AG10803 (cell line): ENCODE data around the gene CCDC7.
"Not testable (repeated sequence)": the region's sequence is repeated elsewhere in the genome, so short reads cannot be mapped to it uniquely, and the experiment has no call there.

ENCODE experiments used
- DNase-seq: peaks from one replicate; pipeline ENCODE4 v3.0.0; 2010; ENCODE audit warnings: low read depth
- H3K4me3 ChIP-seq: 2 replicates; pipeline ENCODE4 v1.5.1; 2011; ENCODE audit warnings: mild to moderate bottlenecking, low read length, control low read depth
- CTCF ChIP-seq: conservative IDR thresholded peaks from 2 replicates; pipeline ENCODE4 v1.5.1; 2011; ENCODE audit warnings: mild to moderate bottlenecking, low read length, control low read depth, inconsistent platforms

CCDC7 gene

GRCh38 chr10:32713560-32713959 is 267.6 kb downstream of the CCDC7 start:
- DNase-seq: no peak
- peak; percentile 18; the same call in 1 of the 2 replicates for TF ChIP-seq CTCF
- no peak overlapping the region for H3K4me3 ChIP-seq

GRCh38 chr10:32731527-32731926 is 285.6 kb downstream of the CCDC7 start:
- no peak overlapping the region for H3K4me3 ChIP-seq
- TF ChIP-seq CTCF: no peak
- no peak for DNase-seq

- H3K4me3 ChIP-seq: no peak overlapping the region
- no peak for TF ChIP-seq CTCF
- no peak for DNase-seq
Observed at GRCh38 chr10:32738958-32739357, 293.0 kb downstream of the CCDC7 start.

GRCh38 chr10:32744321-32744720 is 298.4 kb downstream of the CCDC7 start:
- DNase-seq: peak; percentile 19
- no peak for TF ChIP-seq CTCF
- H3K4me3 ChIP-seq: no peak overlapping the region

- no peak overlapping the region for H3K4me3 ChIP-seq
- TF ChIP-seq CTCF: no peak
- no peak for DNase-seq
Observed at GRCh38 chr10:32746869-32747268, 300.9 kb downstream of the CCDC7 start.

- no peak for TF ChIP-seq CTCF
- H3K4me3 ChIP-seq: no peak overlapping the region
- DNase-seq: no peak
Observed at GRCh38 chr10:32751582-32751981, 305.6 kb downstream of the CCDC7 start.

GRCh38 chr10:32754900-32755299 is 309.0 kb downstream of the CCDC7 start:
- DNase-seq, H3K4me3 ChIP-seq: not testable (repeated sequence)

- no peak for DNase-seq
- TF ChIP-seq CTCF: no peak
- H3K4me3 ChIP-seq: no peak overlapping the region
Observed at GRCh38 chr10:32771217-32771616, 325.3 kb downstream of the CCDC7 start.
